Measurements from ENCODE around the gene NCBP1.
"Not testable (repeated sequence)": the region's sequence is repeated elsewhere in the genome, so short reads cannot be mapped to it uniquely, and the experiment has no call there.

The NCBP1 gene

GRCh38 chr9:97632985-97633858 lies at the start of gene NCBP1, which contains the start of gene TSTD2:
TSS of gene NCBP1 (plus strand) at chr9:97633821. CDS start at chr9:97633882, 61 bp downstream.
TSS of gene TSTD2 (minus strand) at chr9:97633368. CDS start at chr9:97627562, 5,806 bp downstream.
- H3K4me3 ChIP-seq (ENCODE audit: low read depth, low read length): peak within 1 kb of the TSS; percentile 99
- no peak for TF ChIP-seq CTCF (IDR thresholded peaks at IDR 0.05; ENCODE audit: low read depth, low read length)

GRCh38 chr9:97584778-97585177 lies 48.8 kb upstream of the NCBP1 start:
- not testable (repeated sequence) for H3K4me3 ChIP-seq (ENCODE audit: low read depth, low read length)

GRCh38 chr9:97586909-97587308 lies 46.7 kb upstream of the NCBP1 start:
- not testable (repeated sequence) for H3K4me3 ChIP-seq (ENCODE audit: low read depth, low read length)

GRCh38 chr9:97591535-97591934 lies 42.1 kb upstream of the NCBP1 start:
- TF ChIP-seq CTCF (IDR thresholded peaks at IDR 0.05; ENCODE audit: low read depth, low read length): no peak
- H3K4me3 ChIP-seq (ENCODE audit: low read depth, low read length): no peak overlapping the region

GRCh38 chr9:97592126-97592525 lies 41.5 kb upstream of the NCBP1 start:
- no peak overlapping the region for H3K4me3 ChIP-seq (ENCODE audit: low read depth, low read length)
- TF ChIP-seq CTCF (IDR thresholded peaks at IDR 0.05; ENCODE audit: low read depth, low read length): no peak

- no peak overlapping the region for H3K4me3 ChIP-seq (ENCODE audit: low read depth, low read length)
- TF ChIP-seq CTCF (IDR thresholded peaks at IDR 0.05; ENCODE audit: low read depth, low read length): no peak
Measured at GRCh38 chr9:97593960-97594359, 39.7 kb upstream of the NCBP1 start.

- no peak overlapping the region for H3K4me3 ChIP-seq (ENCODE audit: low read depth, low read length)
- TF ChIP-seq CTCF (IDR thresholded peaks at IDR 0.05; ENCODE audit: low read depth, low read length): no peak
Measured at GRCh38 chr9:97594381-97594921, 39.2 kb upstream of the NCBP1 start.

- no peak for TF ChIP-seq CTCF (IDR thresholded peaks at IDR 0.05; ENCODE audit: low read depth, low read length)
- H3K4me3 ChIP-seq (ENCODE audit: low read depth, low read length): no peak overlapping the region
Measured at GRCh38 chr9:97596906-97597305, 36.7 kb upstream of the NCBP1 start.

Measured in WI38 (cell line).